ENCODE measurements around the gene WSCD2. TPM values are rescaled to one million over a fixed set of nuclear protein-coding genes. Genes with fewer than 3 reads are reported as not detected.

The WSCD2 gene
- total RNA-seq, 1 donor from 2014 or later = 1.4 TPM

DNA sequence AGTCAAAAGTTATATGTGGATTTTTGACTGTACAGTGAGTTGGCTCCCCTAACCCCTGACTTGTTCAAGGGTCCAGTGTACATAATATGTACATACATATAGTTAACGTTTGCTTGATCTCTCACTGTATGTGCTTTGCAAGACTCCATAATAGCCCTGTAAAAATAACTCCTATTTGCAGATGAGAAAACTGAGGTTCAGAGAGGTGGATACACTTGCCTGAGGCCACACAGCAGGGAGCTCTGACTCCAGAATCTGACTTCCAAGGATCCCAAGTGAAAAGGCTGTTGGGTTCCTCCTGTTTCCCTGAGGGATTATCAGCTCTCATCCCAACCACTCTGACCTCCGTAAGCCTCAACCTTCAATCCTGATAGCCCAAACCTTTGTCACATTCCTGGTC is 168.3 kb downstream of the WSCD2 start:
- TF ChIP-seq, protein P1, sequence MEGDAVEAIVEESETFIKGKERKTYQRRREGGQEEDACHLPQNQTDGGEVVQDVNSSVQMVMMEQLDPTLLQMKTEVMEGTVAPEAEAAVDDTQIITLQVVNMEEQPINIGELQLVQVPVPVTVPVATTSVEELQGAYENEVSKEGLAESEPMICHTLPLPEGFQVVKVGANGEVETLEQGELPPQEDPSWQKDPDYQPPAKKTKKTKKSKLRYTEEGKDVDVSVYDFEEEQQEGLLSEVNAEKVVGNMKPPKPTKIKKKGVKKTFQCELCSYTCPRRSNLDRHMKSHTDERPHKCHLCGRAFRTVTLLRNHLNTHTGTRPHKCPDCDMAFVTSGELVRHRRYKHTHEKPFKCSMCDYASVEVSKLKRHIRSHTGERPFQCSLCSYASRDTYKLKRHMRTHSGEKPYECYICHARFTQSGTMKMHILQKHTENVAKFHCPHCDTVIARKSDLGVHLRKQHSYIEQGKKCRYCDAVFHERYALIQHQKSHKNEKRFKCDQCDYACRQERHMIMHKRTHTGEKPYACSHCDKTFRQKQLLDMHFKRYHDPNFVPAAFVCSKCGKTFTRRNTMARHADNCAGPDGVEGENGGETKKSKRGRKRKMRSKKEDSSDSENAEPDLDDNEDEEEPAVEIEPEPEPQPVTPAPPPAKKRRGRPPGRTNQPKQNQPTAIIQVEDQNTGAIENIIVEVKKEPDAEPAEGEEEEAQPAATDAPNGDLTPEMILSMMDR (IDR thresholded peaks at IDR 0.05; ENCODE audit: partially characterized antibody, unreplicated experiment) = no peak
- H3K4me1 Mint-ChIP-seq (ENCODE audit: low read depth, unreplicated experiment) = peaks cover 9% of the 10 kb centered on the region
- H3K9me3 Mint-ChIP-seq (ENCODE audit: unreplicated experiment) = peaks cover 3% of the 10 kb centered on the region
- peaks cover 6% of the 10 kb centered on the region for H3K27me3 Mint-ChIP-seq (ENCODE audit: unreplicated experiment)
- no peaks in the 10 kb centered on the region for H3K36me3 Mint-ChIP-seq (ENCODE audit: unreplicated experiment)
- H3K27ac Mint-ChIP-seq (ENCODE audit: unreplicated experiment) = no peak overlapping the region
- no peak overlapping the region for H3K4me3 Mint-ChIP-seq (ENCODE audit: unreplicated experiment)
- DNase-seq = no peak

DNA sequence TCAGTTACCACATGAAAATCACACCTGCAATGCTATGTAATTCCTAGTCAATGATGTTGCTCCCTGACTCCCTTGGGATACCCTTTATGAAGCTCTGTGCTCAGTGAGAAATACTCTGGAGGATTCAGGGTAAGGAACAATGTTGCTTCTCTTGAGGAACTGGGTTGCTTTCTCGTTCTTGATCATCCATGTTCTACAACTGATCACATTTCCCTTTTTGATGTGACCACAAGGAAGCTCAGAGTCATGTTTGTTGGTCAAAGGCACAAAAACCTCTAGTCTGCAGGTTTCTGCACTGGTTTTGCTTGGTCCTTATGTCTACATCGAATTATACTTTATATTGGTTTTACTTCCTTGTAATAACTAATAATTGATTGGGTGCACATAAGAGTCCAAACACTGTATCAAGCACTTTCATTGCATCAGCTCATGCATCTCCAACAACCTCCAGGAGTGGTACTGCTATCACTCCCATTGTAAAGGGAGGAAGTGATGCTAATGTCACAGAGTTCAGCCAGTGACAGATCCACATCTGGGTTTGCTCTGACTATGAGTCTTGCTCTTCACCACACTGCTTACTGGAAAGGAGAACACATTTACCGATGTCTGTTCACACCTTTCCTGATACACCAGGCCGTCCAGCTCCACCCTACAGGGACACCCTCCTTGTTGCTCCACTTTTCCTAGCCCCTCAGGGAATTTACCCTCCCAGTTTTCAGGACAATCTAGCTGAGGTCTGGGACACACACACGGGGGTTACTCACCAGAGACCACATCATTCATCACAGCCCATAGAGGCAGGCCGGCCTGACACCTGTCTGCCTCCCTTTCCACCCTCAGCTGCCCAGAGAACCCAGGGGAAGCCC is 169.0 kb downstream of the WSCD2 start:
- H3K27me3 Mint-ChIP-seq (ENCODE audit: unreplicated experiment) = peaks cover 4% of the 10 kb centered on the region
- no peak overlapping the region for H3K27ac Mint-ChIP-seq (ENCODE audit: unreplicated experiment)
- no peak overlapping the region for H3K4me3 Mint-ChIP-seq (ENCODE audit: unreplicated experiment)
- H3K36me3 Mint-ChIP-seq (ENCODE audit: unreplicated experiment) = no peaks in the 10 kb centered on the region
- peaks cover 3% of the 10 kb centered on the region for H3K9me3 Mint-ChIP-seq (ENCODE audit: unreplicated experiment)
- peaks cover 9% of the 10 kb centered on the region for H3K4me1 Mint-ChIP-seq (ENCODE audit: low read depth, unreplicated experiment)
- DNase-seq = no peak
- TF ChIP-seq, protein P1 (IDR thresholded peaks at IDR 0.05; ENCODE audit: partially characterized antibody, unreplicated experiment) = no peak

DNA sequence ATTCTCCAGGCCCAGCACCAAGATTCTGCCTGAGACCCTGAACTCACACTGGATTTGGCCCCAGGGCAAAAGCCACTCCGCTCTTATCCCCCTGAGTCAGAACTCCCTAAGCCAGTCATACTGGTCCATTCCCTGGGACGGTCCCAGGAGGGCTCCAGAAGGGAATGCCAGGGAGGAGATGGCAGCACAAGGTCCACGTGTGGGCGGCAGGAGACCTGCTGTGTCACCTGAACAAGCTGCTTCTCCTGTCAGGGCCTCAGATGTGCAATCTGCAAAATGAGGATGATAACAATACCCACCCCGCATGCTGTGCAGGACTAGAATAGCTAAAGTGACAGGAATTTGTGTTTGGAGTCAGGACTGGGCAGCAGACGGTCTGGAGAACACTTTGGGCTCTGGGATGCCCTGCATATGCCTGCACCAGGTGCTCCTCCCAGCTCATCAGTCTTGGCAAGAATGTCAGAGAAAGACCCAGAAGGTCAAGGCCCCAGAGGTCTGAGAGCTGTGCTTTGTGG is 169.7 kb downstream of the WSCD2 start:
- no peaks in the 10 kb centered on the region for H3K36me3 Mint-ChIP-seq (ENCODE audit: unreplicated experiment)
- H3K27ac Mint-ChIP-seq (ENCODE audit: unreplicated experiment) = no peak overlapping the region

DNA sequence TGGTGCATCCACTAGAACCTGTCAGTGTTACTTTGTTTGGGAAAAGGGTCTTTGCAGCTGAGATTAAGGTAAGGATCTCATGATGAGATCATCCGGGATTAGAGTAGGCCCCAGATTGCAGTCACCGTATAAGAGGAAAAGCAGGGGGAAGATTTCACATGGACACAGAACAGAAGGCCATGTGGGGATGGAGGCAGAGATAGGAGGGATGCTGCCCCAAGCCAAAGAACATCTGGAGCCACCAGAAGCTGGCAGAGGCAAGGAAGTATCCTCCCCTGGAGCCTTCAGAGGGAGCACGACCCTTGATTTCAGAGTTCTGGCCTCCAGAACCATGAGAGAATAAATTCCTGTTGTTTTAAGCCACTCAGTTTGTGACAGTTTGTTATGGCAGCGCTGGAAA is 170.4 kb downstream of the WSCD2 start:
- TF ChIP-seq, protein P1 (IDR thresholded peaks at IDR 0.05; ENCODE audit: partially characterized antibody, unreplicated experiment) = no peak
- H3K36me3 Mint-ChIP-seq (ENCODE audit: unreplicated experiment) = no peaks in the 10 kb centered on the region
- H3K4me1 Mint-ChIP-seq (ENCODE audit: low read depth, unreplicated experiment) = peaks cover 14% of the 10 kb centered on the region
- no peak for DNase-seq
- no peak overlapping the region for H3K27ac Mint-ChIP-seq (ENCODE audit: unreplicated experiment)
- peaks cover 3% of the 10 kb centered on the region for H3K9me3 Mint-ChIP-seq (ENCODE audit: unreplicated experiment)
- H3K4me3 Mint-ChIP-seq (ENCODE audit: unreplicated experiment) = no peak overlapping the region
- peaks cover 4% of the 10 kb centered on the region for H3K27me3 Mint-ChIP-seq (ENCODE audit: unreplicated experiment)

More for the DNA sequence above, 169.7 kb downstream of the WSCD2 start:
- no peak overlapping the region for H3K4me3 Mint-ChIP-seq (ENCODE audit: unreplicated experiment)
- no peak for DNase-seq
- peaks cover 9% of the 10 kb centered on the region for H3K4me1 Mint-ChIP-seq (ENCODE audit: low read depth, unreplicated experiment)
- TF ChIP-seq, protein P1 (IDR thresholded peaks at IDR 0.05; ENCODE audit: partially characterized antibody, unreplicated experiment) = no peak
- H3K27me3 Mint-ChIP-seq (ENCODE audit: unreplicated experiment) = peaks cover 4% of the 10 kb centered on the region
- H3K9me3 Mint-ChIP-seq (ENCODE audit: unreplicated experiment) = peaks cover 3% of the 10 kb centered on the region

Other genes starting within 250 kb of the WSCD2 start
- gene CMKLR1, start 210.0 kb downstream of the WSCD2 start, total RNA-seq (ENCODE audit: unreplicated experiment) = not detected